GM12865 (cell line): Measurements from ENCODE around the gene SESN1.
"Not testable (repeated sequence)": the region's sequence is repeated elsewhere in the genome, so short reads cannot be mapped to it uniquely, and the experiment has no call there.

ENCODE experiments used
- DNase-seq: peaks from one replicate; pipeline ENCODE4 v3.0.0; 2010; ENCODE audit warnings: low read depth
- H3K4me3 ChIP-seq: 2 replicates; pipeline ENCODE4 v1.5.1; 2011; ENCODE audit warnings: mild to moderate bottlenecking, low read depth, low read length, control low read depth
- CTCF ChIP-seq: IDR thresholded peaks from 2 replicates; pipeline ENCODE4 v1.5.1; 2011; ENCODE audit warnings: low read length, control low read depth, low read depth, inconsistent platforms; ENCODE audit not compliant: insufficient read depth; ENCODE audit errors: missing control alignments

The SESN1 gene

GRCh38 chr6:109094416-109095035 is at the start of gene SESN1:
SESN1 (minus strand) TSS chr6:109094846; CDS start chr6:109094073, 773 bp downstream.
- no peak for TF ChIP-seq CTCF
- peak within 1 kb of the TSS; percentile 77 for H3K4me3 ChIP-seq
- peak; percentile 98 for DNase-seq

GRCh38 chr6:109143191-109143590 is 48.5 kb upstream of the SESN1 start:
- no peak for DNase-seq
- TF ChIP-seq CTCF: no peak

GRCh38 chr6:109142067-109142466 is 47.4 kb upstream of the SESN1 start:
- not testable (repeated sequence) for DNase-seq, H3K4me3 ChIP-seq

More at GRCh38 chr6:109143191-109143590, 48.5 kb upstream of the SESN1 start:
- H3K4me3 ChIP-seq: no peak overlapping the region

GRCh38 chr6:109139109-109139508 is 44.5 kb upstream of the SESN1 start:
- no peak overlapping the region for H3K4me3 ChIP-seq
- no peak for TF ChIP-seq CTCF
- no peak for DNase-seq

- not testable (repeated sequence) for DNase-seq, H3K4me3 ChIP-seq
Observed at GRCh38 chr6:109136530-109136929, 41.9 kb upstream of the SESN1 start.

GRCh38 chr6:109136039-109136438 is 41.4 kb upstream of the SESN1 start:
- DNase-seq, H3K4me3 ChIP-seq: not testable (repeated sequence)

GRCh38 chr6:109135600-109135999 is 41.0 kb upstream of the SESN1 start:
- H3K4me3 ChIP-seq, DNase-seq: not testable (repeated sequence)

GRCh38 chr6:109130065-109130464 is 35.4 kb upstream of the SESN1 start:
- no peak for TF ChIP-seq CTCF
- DNase-seq: no peak
- no peak overlapping the region for H3K4me3 ChIP-seq

GRCh38 chr6:109125504-109125903 is 30.9 kb upstream of the SESN1 start:
- no peak for TF ChIP-seq CTCF
- no peak overlapping the region for H3K4me3 ChIP-seq
- DNase-seq: no peak
